ENCODE measurements around the gene ASRGL1. TPM values are rescaled to one million over a fixed set of nuclear protein-coding genes. Genes with fewer than 3 reads are reported as not detected.
"Not testable (repeated sequence)": the region's sequence is repeated elsewhere in the genome, so short reads cannot be mapped to it uniquely, and the experiment has no call there.

ASRGL1 gene
- total and polyA plus RNA-seq, 12 donors: 0.48 to 17.2 (median 4.5) TPM

DNA sequence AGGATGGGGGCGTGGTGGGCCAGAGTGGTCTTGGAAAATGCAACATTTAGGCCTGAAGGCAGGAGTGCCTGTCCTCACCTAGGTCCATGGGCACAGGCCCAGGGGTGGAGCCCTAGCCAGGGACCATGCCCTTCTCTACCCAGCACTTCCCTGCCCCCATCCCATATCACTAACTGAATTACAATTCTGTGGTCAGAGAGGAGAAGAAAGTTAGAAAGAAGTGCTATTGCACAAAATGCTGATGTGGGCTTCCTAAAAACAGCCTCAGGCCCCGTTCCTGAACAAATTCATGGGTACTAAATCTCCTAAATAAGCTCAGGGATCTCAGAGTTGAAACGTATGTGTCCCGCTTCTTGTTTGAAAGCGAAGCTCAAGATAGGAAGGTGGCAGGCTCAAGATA lies 3.5 kb upstream of the ASRGL1 start:
- Histone ChIP-seq H3K27me3 (peaks cover 12% of the 10 kb centered on the region), H3K4me1 (replicated peaks in 1 of 2) (peaks cover 0 to 7% of the 10 kb centered on the region in 2 donors), H3K36me3 (replicated peaks in 1 of 2) (no peaks in the 10 kb centered on the region), H3K4me3 (no peak overlapping the region), H3K9me3 (replicated peaks in 1 of 3) (no peaks in the 10 kb centered on the region), H3K27ac (no peak overlapping the region)
- no peak for DNase-seq
- intact Hi-C loops (cut with DNase I): no loop called here
- TF ChIP-seq, protein P1, sequence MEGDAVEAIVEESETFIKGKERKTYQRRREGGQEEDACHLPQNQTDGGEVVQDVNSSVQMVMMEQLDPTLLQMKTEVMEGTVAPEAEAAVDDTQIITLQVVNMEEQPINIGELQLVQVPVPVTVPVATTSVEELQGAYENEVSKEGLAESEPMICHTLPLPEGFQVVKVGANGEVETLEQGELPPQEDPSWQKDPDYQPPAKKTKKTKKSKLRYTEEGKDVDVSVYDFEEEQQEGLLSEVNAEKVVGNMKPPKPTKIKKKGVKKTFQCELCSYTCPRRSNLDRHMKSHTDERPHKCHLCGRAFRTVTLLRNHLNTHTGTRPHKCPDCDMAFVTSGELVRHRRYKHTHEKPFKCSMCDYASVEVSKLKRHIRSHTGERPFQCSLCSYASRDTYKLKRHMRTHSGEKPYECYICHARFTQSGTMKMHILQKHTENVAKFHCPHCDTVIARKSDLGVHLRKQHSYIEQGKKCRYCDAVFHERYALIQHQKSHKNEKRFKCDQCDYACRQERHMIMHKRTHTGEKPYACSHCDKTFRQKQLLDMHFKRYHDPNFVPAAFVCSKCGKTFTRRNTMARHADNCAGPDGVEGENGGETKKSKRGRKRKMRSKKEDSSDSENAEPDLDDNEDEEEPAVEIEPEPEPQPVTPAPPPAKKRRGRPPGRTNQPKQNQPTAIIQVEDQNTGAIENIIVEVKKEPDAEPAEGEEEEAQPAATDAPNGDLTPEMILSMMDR (IDR thresholded peaks at IDR 0.05): no peak
- no peak for TF ChIP-seq POLR2A (IDR thresholded peaks at IDR 0.05)
- WGBS, 4 donors: 55 to 79% (median 76%) methylated on average over 4 to 5 of the region's 5 CpGs

DNA sequence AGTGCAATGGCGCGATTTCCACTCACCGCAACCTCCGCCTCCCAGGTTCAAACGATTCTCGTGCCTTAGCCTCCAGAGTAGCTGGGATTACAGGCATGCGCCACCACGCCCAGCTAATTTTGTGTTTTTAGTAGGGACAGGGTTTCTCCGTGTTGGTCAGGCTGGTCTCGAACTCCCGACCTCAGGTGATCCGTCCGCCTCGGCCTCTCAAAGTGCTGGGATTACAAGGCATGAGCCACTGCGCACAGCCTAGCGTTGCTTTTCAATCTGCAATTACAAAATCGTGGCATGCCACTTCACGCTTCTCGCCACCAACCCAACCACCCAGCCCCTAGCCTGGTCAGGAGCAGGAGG lies 322 bp upstream of the ASRGL1 start:
- Histone ChIP-seq H3K4me1 (replicated peaks in 1 of 2) (peaks cover 0 to 16% of the 10 kb centered on the region in 2 donors), H3K4me3 (peak overlapping the region in 2 of 4 donors; percentile 38 to 56)
- H3K36me3 ChIP-seq (replicated peaks in 1 of 2); intact Hi-C loops (cut with DNase I); H3K27me3 ChIP-seq; H3K9me3 ChIP-seq (replicated peaks in 1 of 3); H3K27ac ChIP-seq; DNase-seq: not testable (repeated sequence)
- 59 to 73% (median 63%) methylated on average over 15 to 19 of the region's 19 CpGs for WGBS, 4 donors

DNA sequence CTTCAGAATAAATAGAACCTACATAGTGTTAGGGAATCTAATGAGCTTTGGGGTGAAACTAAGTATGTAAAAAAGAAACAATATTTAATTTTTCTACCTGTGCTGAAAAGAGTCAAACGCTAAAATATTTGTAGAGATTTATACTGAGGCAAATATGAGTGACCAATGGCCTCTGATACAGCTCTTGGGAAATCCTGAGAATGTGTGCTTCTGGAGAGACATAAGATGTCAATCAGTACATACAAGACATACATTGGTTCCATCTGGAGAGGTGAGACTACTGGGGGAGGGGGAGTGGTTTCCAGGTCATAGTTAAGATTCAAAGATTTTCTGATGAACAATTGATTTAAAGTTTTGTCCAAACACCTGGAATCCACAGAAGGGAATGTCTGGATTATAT lies 970 bp downstream of the ASRGL1 start:
- WGBS, 4 donors: 54 to 60% (median 56%) methylated on average over 1 of the region's 1 CpG
- intact Hi-C loops (cut with DNase I): no loop called here
- Histone ChIP-seq H3K9me3 (replicated peaks in 1 of 3) (no peaks in the 10 kb centered on the region), H3K36me3 (replicated peaks in 1 of 2) (no peaks in the 10 kb centered on the region), H3K27ac (no peak overlapping the region), H3K4me3 (peak overlapping the region in 1 of 4 donors; percentile 56), H3K27me3 (no peaks in the 10 kb centered on the region), H3K4me1 (replicated peaks in 1 of 2) (peaks cover 0 to 16% of the 10 kb centered on the region in 2 donors)
- no peak for DNase-seq
- TF ChIP-seq POLR2A (IDR thresholded peaks at IDR 0.05): no peak

DNA sequence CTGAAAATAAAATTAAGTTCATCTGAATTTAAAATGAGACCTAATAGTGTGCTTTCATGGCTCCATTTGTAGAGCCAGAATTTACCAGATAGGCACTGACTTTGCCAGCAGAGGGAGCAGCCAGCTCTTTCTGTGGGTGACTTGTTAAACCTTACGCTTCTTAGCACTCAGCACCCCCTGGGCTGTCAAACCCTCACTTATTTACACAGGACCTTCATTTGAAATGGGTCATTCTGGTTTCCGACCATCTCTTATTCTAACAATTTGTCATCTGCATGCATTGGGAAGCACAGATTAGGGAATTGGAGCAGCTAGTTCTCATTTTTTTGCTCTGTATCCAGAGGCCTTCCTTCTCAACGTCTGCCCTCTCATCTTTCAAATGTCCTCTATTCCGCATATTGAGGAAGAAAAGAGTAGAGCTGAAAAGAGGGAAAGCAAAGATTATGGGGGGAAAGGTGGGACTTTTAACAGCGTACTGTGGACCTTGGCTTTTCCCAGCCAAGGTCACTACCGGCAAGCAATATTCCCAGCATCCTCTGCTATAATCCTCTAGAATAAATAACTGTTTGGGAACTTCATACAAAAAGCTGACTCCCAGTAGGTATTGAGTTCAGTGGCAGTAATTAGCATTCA lies 3.1 kb downstream of the ASRGL1 start:
- no peak overlapping the region for H3K4me3 ChIP-seq
- no peak overlapping the region for H3K27ac ChIP-seq
- intact Hi-C loops (cut with DNase I): no loop called here
- peak; percentile 42 to 81 (median 56) for DNase-seq
- H3K9me3 ChIP-seq (replicated peaks in 1 of 3): no peaks in the 10 kb centered on the region
- H3K4me1 ChIP-seq (replicated peaks in 1 of 2): peaks cover 0 to 16% of the 10 kb centered on the region in 2 donors
- no peaks in the 10 kb centered on the region for H3K36me3 ChIP-seq (replicated peaks in 1 of 2)
- H3K27me3 ChIP-seq: no peaks in the 10 kb centered on the region
- 33 to 36% (median 35%) methylated on average over 6 of the region's 6 CpGs for WGBS, 4 donors
- no peak for TF ChIP-seq POLR2A (IDR thresholded peaks at IDR 0.05)
- TF ChIP-seq, protein P1 (IDR thresholded peaks at IDR 0.05): peak; percentile 49 to 68 (median 60)

DNA sequence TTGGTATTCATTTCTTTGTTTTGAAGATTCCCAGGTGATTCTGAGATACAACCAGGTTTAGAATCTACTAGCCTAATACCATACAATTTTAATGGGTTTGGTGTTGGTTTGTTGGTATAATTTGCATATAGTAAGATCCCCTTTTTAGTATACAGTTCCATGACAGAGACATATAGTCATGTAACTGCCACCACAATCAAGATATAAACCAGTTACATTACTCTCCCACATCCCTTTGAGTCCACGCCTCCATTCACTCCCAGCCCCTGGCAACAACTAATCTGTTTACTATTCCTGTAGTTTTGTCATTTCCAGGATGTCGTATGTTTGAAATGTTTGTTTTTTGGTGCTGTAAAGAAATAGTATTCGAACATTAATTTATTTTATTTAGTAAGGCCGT lies 4.3 kb downstream of the ASRGL1 start:
- no peak for DNase-seq
- H3K27ac ChIP-seq: no peak overlapping the region
- H3K36me3 ChIP-seq (replicated peaks in 1 of 2): no peaks in the 10 kb centered on the region
- intact Hi-C loops (cut with DNase I): no loop called here
- no peaks in the 10 kb centered on the region for H3K27me3 ChIP-seq
- H3K4me3 ChIP-seq: no peak overlapping the region
- WGBS, 4 donors: 65 to 74% (median 71%) methylated on average over 4 of the region's 4 CpGs
- no peak for TF ChIP-seq POLR2A (IDR thresholded peaks at IDR 0.05)
- TF ChIP-seq, protein P1 (IDR thresholded peaks at IDR 0.05): no peak
- H3K9me3 ChIP-seq (replicated peaks in 1 of 3): no peaks in the 10 kb centered on the region
- peaks cover 0 to 16% of the 10 kb centered on the region in 2 donors for H3K4me1 ChIP-seq (replicated peaks in 1 of 2)

DNA sequence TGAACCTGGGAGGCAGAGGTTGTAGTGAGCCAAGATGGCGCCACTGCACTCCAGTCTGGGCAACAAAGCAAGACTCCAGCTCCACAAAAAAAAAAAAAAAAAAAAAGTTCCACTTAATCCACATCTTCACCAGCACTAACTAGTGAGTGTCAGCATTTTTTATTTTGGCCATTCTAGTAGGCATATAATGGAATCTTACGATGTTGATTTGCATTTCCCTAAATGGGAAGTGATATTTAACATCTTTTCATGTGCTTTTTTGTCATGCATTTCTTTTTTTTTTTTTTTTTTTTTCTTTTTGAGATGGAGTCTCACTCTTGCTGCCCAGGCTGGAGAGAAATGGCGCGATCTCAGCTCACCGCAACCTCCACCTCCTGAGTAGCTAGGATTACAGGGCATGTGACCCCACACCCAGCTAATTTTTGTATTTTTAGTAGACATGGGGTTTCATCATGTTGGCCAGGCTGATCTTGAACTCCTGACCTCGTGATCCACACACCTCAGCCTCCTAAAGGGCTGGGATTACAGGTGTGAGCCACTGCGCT lies 6.5 kb downstream of the ASRGL1 start:
- H3K27me3 ChIP-seq; H3K36me3 ChIP-seq (replicated peaks in 1 of 2); H3K4me3 ChIP-seq; intact Hi-C loops (cut with DNase I); H3K9me3 ChIP-seq (replicated peaks in 1 of 3); DNase-seq; H3K4me1 ChIP-seq (replicated peaks in 1 of 2): not testable (repeated sequence)
- H3K27ac ChIP-seq: peak overlapping the region in 1 of 5 donors; percentile 23
- 81 to 92% (median 82%) methylated on average over 7 of the region's 7 CpGs for WGBS, 4 donors
